Measurements from ENCODE around the gene PIP4K2C.

The PIP4K2C gene

GRCh38 chr12:57622293-57623245 is 31.6 kb downstream of the PIP4K2C start:
- no peak overlapping the region; the same call in 1 of the 2 replicates for H3K27ac ChIP-seq
- TF ChIP-seq, protein P1, sequence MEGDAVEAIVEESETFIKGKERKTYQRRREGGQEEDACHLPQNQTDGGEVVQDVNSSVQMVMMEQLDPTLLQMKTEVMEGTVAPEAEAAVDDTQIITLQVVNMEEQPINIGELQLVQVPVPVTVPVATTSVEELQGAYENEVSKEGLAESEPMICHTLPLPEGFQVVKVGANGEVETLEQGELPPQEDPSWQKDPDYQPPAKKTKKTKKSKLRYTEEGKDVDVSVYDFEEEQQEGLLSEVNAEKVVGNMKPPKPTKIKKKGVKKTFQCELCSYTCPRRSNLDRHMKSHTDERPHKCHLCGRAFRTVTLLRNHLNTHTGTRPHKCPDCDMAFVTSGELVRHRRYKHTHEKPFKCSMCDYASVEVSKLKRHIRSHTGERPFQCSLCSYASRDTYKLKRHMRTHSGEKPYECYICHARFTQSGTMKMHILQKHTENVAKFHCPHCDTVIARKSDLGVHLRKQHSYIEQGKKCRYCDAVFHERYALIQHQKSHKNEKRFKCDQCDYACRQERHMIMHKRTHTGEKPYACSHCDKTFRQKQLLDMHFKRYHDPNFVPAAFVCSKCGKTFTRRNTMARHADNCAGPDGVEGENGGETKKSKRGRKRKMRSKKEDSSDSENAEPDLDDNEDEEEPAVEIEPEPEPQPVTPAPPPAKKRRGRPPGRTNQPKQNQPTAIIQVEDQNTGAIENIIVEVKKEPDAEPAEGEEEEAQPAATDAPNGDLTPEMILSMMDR (conservative IDR thresholded peaks at IDR 0.05): no peak

DNA sequence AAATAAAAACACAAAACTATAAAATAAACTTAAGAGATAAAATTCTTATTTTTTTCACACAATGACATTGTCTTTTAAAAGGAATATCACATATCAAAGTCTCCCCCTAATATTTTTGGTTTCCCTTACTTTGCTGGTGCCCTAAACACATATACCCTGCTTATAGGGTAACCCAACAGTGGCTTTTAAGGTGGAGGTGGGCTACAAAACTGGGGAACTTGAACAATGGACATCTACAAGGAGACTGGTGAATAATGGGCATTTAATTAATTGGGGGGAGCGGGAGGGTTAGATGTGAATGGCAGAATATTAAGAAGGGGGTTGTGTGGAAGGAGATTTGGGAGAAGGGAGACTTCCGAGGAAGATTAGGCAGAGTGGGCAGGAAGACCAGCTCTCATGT is 32.4 kb downstream of the PIP4K2C start:
- TF ChIP-seq, protein P1 (conservative IDR thresholded peaks at IDR 0.05): no peak
- H3K27ac ChIP-seq: no peak overlapping the region

GRCh38 chr12:57623811-57624390 is 32.9 kb downstream of the PIP4K2C start:
- H3K27ac ChIP-seq: no peak overlapping the region

GRCh38 chr12:57624441-57625220 is 33.6 kb downstream of the PIP4K2C start:
- H3K27ac ChIP-seq: no peak overlapping the region
- TF ChIP-seq, protein P1 (conservative IDR thresholded peaks at IDR 0.05): no peak

More at GRCh38 chr12:57623811-57624390, 32.9 kb downstream of the PIP4K2C start:
- TF ChIP-seq, protein P1 (conservative IDR thresholded peaks at IDR 0.05): no peak

- H3K27ac ChIP-seq: no peak overlapping the region
- TF ChIP-seq, protein P1 (conservative IDR thresholded peaks at IDR 0.05): no peak
Measured at GRCh38 chr12:57625261-57626032, 34.5 kb downstream of the PIP4K2C start.

GRCh38 chr12:57626111-57626920 is 35.3 kb downstream of the PIP4K2C start:
- TF ChIP-seq, protein P1 (conservative IDR thresholded peaks at IDR 0.05): no peak

More at GRCh38 chr12:57626111-57626920, 35.3 kb downstream of the PIP4K2C start:
- H3K27ac ChIP-seq: no peak overlapping the region

Measured in VCaP (cell line).